ENCODE results near the gene CLEC5A.
"Not testable (repeated sequence)": the region's sequence is repeated elsewhere in the genome, so short reads cannot be mapped to it uniquely, and the experiment has no call there.

CLEC5A gene

GRCh38 chr7:141990011-141990725 lies 43.4 kb upstream of the CLEC5A start:
- H3K4me3 ChIP-seq (ENCODE audit: low read depth, low read length): no peak overlapping the region
- TF ChIP-seq POLR2A (IDR thresholded peaks at IDR 0.05; ENCODE audit: extremely low read depth, insufficient read length) (no peak), MYC (IDR thresholded peaks at IDR 0.05; ENCODE audit: low read depth, low read length) (no peak), MAX (IDR thresholded peaks at IDR 0.05; ENCODE audit: low read depth, low read length) (no peak)
- DNase-seq (ENCODE audit: low read depth): peak; percentile 48

GRCh38 chr7:141987803-141988202 lies 41.0 kb upstream of the CLEC5A start:
- not testable (repeated sequence) for H3K4me3 ChIP-seq (ENCODE audit: low read depth, low read length); DNase-seq (ENCODE audit: low read depth)

- no peak for DNase-seq (ENCODE audit: low read depth)
- TF ChIP-seq POLR2A (IDR thresholded peaks at IDR 0.05; ENCODE audit: extremely low read depth, insufficient read length) (no peak), MYC (IDR thresholded peaks at IDR 0.05; ENCODE audit: low read depth, low read length) (no peak), CTCF (IDR thresholded peaks at IDR 0.05; ENCODE audit: low read depth, low read length) (no peak), MAX (IDR thresholded peaks at IDR 0.05; ENCODE audit: low read depth, low read length) (no peak)
- no peak overlapping the region for H3K4me3 ChIP-seq (ENCODE audit: low read depth, low read length)
These were observed 40.1 kb upstream of the CLEC5A start for GRCh38 chr7:141986923-141987322.

GRCh38 chr7:141985926-141986325 lies 39.2 kb upstream of the CLEC5A start:
- peak overlapping the region; percentile 60 for H3K4me3 ChIP-seq (ENCODE audit: low read depth, low read length)
- DNase-seq (ENCODE audit: low read depth): peak; percentile 48

- H3K4me3 ChIP-seq (ENCODE audit: low read depth, low read length): no peak overlapping the region
- TF ChIP-seq MAX (IDR thresholded peaks at IDR 0.05; ENCODE audit: low read depth, low read length) (no peak), POLR2A (IDR thresholded peaks at IDR 0.05; ENCODE audit: extremely low read depth, insufficient read length) (no peak), MYC (IDR thresholded peaks at IDR 0.05; ENCODE audit: low read depth, low read length) (no peak), CTCF (IDR thresholded peaks at IDR 0.05; ENCODE audit: low read depth, low read length) (no peak)
- DNase-seq (ENCODE audit: low read depth): no peak
These were observed 32.8 kb upstream of the CLEC5A start for GRCh38 chr7:141979568-141979967.

- no peak for TF ChIP-seq MYC (IDR thresholded peaks at IDR 0.05; ENCODE audit: low read depth, low read length)
- no peak for TF ChIP-seq CTCF (IDR thresholded peaks at IDR 0.05; ENCODE audit: low read depth, low read length)
- no peak for TF ChIP-seq MAX (IDR thresholded peaks at IDR 0.05; ENCODE audit: low read depth, low read length)
- no peak for TF ChIP-seq POLR2A (IDR thresholded peaks at IDR 0.05; ENCODE audit: extremely low read depth, insufficient read length)
- no peak for DNase-seq (ENCODE audit: low read depth)
- no peak overlapping the region for H3K4me3 ChIP-seq (ENCODE audit: low read depth, low read length)
These were observed 31.6 kb upstream of the CLEC5A start for GRCh38 chr7:141978351-141978750.

GRCh38 chr7:141976524-141977245 lies 29.9 kb upstream of the CLEC5A start:
- H3K4me3 ChIP-seq (ENCODE audit: low read depth, low read length): no peak overlapping the region
- DNase-seq (ENCODE audit: low read depth): no peak
- TF ChIP-seq POLR2A (IDR thresholded peaks at IDR 0.05; ENCODE audit: extremely low read depth, insufficient read length): no peak
- no peak for TF ChIP-seq MAX (IDR thresholded peaks at IDR 0.05; ENCODE audit: low read depth, low read length)
- no peak for TF ChIP-seq MYC (IDR thresholded peaks at IDR 0.05; ENCODE audit: low read depth, low read length)
- TF ChIP-seq CTCF (IDR thresholded peaks at IDR 0.05; ENCODE audit: low read depth, low read length): no peak

All from NB4 (cell line).